Breast epithelium (tissue), 4 donors: ENCODE data around the gene F10. TPM values are rescaled to one million over a fixed set of nuclear protein-coding genes. Genes with fewer than 3 reads are reported as not detected.

Source experiments
- DNase-seq, 2 donors: peaks; one replicate each; pipeline ENCODE4 v3.0.0-alpha.2; 2019; ENCODE audit warnings: low spot score in 2 of 2
- H3K27ac ChIP-seq, 2 donors: fragments of 200-600 bp; sonication (generic) in 1 of 2; one replicate each; pipeline ENCODE4 v1.5.1; 2016 to 2019; ENCODE audit warnings: mild to moderate bottlenecking in 1 of 2
- H3K27me3 ChIP-seq, 2 donors: fragments of 200-600 bp; sonication (generic) in 1 of 2; one replicate each; pipeline versions ENCODE4 v1.5.1 to v1.6.0; 2017 to 2019; ENCODE audit warnings: control low read depth in 1 of 2, mild to moderate bottlenecking in 1 of 2
- H3K36me3 ChIP-seq: fragments of 200-600 bp; one replicate; pipeline ENCODE4 v1.5.1; 2019
- H3K4me1 ChIP-seq, 2 donors: fragments of 200-600 bp; sonication (generic); one replicate each; pipeline ENCODE4 v1.5.1; 2016 to 2019; ENCODE audit warnings: control low read depth in 1 of 2
- H3K4me3 ChIP-seq, 3 donors: fragments of 200-600 bp; sonication (generic); 1 replicate in 2 of 3; 2 replicates in 1 of 3; pipeline ENCODE4 v1.5.1; 2016 to 2019; ENCODE audit warnings: mild to moderate bottlenecking in 3 of 3, moderate library complexity in 2 of 3
- H3K9me3 ChIP-seq, 2 donors: fragments of 200-600 bp; sonication (generic) in 1 of 2; one replicate each; pipeline ENCODE4 v1.5.1; 2016 to 2019; ENCODE audit warnings: control low read depth in 1 of 2
- CTCF ChIP-seq, 3 donors: fragments of 450-650 bp; IDR thresholded peaks; one replicate each; pipeline ENCODE4 v1.5.1; 2016 to 2017; ENCODE audit warnings: antibody characterized with exemption in 3 of 3, mild to moderate bottlenecking in 3 of 3, moderate library complexity in 3 of 3
- POLR2A ChIP-seq: fragments of 450-650 bp; IDR thresholded peaks from one replicate; pipeline ENCODE4 v1.6.1; 2016; ENCODE audit warnings: antibody characterized with exemption, mild to moderate bottlenecking, moderate library complexity
- POLR2AphosphoS5 ChIP-seq, 3 donors: sonication (generic); formaldehyde crosslinking; IDR thresholded peaks; one replicate each; pipeline ENCODE4 v1.6.1; 2017; ENCODE audit warnings: antibody characterized with exemption in 3 of 3
- intact Hi-C: fragments of 100-400 bp; cut with DNase I; formaldehyde crosslinking; loops from one replicate; pipeline ENCODE4 v1.15.1; 2023; ENCODE audit warnings: low total_unique reads
- total RNA-seq, 3 donors: library from RNA; depleted of rRNA; stranded (reverse); fragments of >200 nt; gene quantifications; one replicate each; pipeline ENCODE4 v1.1.0, GENCODE V29; 2016

F10 gene
- total RNA-seq, 3 donors from 2014 or later = 5.1 to 63.2 (median 8.2) TPM

- TF ChIP-seq POLR2AphosphoS5 (IDR thresholded peaks at IDR 0.05) (no peak), POLR2A (no peak), CTCF (IDR thresholded peaks at IDR 0.05) (no peak)
- H3K27ac ChIP-seq = no peak overlapping the region
- H3K36me3 ChIP-seq = peaks cover 7% of the 10 kb centered on the region
- H3K4me1 ChIP-seq = no peaks in the 10 kb centered on the region
- no peaks in the 10 kb centered on the region for H3K9me3 ChIP-seq
- intact Hi-C loops = no loop called here
- no peaks in the 10 kb centered on the region for H3K27me3 ChIP-seq
- H3K4me3 ChIP-seq = no peak overlapping the region
- DNase-seq = no peak
Measured at GRCh38 chr13:113183450-113184129, 61.0 kb downstream of the F10 start.

- Histone ChIP-seq H3K36me3 (peaks cover 2% of the 10 kb centered on the region), H3K4me3 (no peak overlapping the region)
Measured at GRCh38 chr13:113184568-113185440, 62.2 kb downstream of the F10 start.

GRCh38 chr13:113186061-113186900 lies 63.7 kb downstream of the F10 start:
- Histone ChIP-seq H3K9me3 (no peaks in the 10 kb centered on the region), H3K4me1 (no peaks in the 10 kb centered on the region), H3K4me3 (peak overlapping the region in 1 of 3 donors; percentile 22), H3K27ac (no peak overlapping the region), H3K36me3 (no peaks in the 10 kb centered on the region), H3K27me3 (no peaks in the 10 kb centered on the region)
- intact Hi-C loops = no loop called here
- no peak for TF ChIP-seq CTCF (IDR thresholded peaks at IDR 0.05)
- no peak for DNase-seq

More at GRCh38 chr13:113184568-113185440, 62.2 kb downstream of the F10 start:
- intact Hi-C loops = no loop called here
- H3K27me3 ChIP-seq = no peaks in the 10 kb centered on the region
- no peak for DNase-seq
- no peak overlapping the region for H3K27ac ChIP-seq
- TF ChIP-seq POLR2A (no peak), POLR2AphosphoS5 (IDR thresholded peaks at IDR 0.05) (no peak), CTCF (IDR thresholded peaks at IDR 0.05) (no peak)
- no peaks in the 10 kb centered on the region for H3K9me3 ChIP-seq
- no peaks in the 10 kb centered on the region for H3K4me1 ChIP-seq

- H3K36me3 ChIP-seq = no peaks in the 10 kb centered on the region
- H3K27me3 ChIP-seq = no peaks in the 10 kb centered on the region
- TF ChIP-seq CTCF (IDR thresholded peaks at IDR 0.05) (no peak), POLR2AphosphoS5 (IDR thresholded peaks at IDR 0.05) (peak in 1 of 3 donors; percentile 32)
- H3K27ac ChIP-seq = no peak overlapping the region
- DNase-seq = no peak
- no peaks in the 10 kb centered on the region for H3K4me1 ChIP-seq
- H3K9me3 ChIP-seq = no peaks in the 10 kb centered on the region
- peak overlapping the region in 1 of 3 donors; percentile 22 for H3K4me3 ChIP-seq
- intact Hi-C loops = no loop called here
Measured at GRCh38 chr13:113187263-113187669, 64.7 kb downstream of the F10 start.
